SH-SY5Y (cell line): ENCODE data around the gene NQO1.

Source experiments
- GATA2 ChIP-seq: IDR thresholded peaks from 2 replicates; pipeline ENCODE4 v1.6.1; 2011; ENCODE audit warnings: mild to moderate bottlenecking, low read depth, low read length
- GATA3 ChIP-seq: IDR thresholded peaks from 2 replicates; pipeline ENCODE4 v1.6.1; 2011; ENCODE audit warnings: low read depth, mild to moderate bottlenecking, low read length, moderate library complexity

The NQO1 gene

DNA sequence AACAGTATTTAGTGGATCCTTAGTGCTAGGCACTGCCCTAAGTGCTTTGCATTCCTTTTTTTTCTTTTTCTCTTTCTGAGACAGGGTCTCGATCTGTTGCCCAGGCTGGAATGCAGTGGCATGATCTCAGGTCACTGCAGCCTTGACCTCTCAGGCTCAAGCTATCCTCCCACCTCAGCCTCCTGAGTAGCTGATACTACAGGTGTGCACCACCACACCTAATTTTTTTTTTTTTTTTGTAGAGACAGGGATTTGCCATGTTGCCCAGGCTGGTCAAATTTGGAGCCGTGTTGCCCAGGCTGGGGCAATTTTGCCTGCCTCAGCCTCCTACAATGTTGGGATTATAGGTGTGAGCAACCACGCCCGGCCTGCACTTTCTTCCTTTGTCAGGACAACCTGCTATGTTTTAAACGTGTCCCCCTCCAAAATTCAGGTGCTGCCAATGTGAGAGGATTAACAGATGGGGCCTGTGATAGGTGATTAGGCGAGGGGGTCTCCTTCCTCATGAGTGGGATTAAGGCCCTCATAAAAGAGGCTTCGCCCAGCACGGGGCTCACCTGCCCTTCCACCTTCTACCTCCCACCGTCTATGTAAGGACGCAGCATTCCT lies 5.4 kb downstream of the NQO1 start:
- no peak for TF ChIP-seq GATA2
- no peak for TF ChIP-seq GATA3

- TF ChIP-seq GATA3 = no peak
- no peak for TF ChIP-seq GATA2
These were observed 8.1 kb downstream of the NQO1 start for GRCh38 chr16:69718111-69718764.

DNA sequence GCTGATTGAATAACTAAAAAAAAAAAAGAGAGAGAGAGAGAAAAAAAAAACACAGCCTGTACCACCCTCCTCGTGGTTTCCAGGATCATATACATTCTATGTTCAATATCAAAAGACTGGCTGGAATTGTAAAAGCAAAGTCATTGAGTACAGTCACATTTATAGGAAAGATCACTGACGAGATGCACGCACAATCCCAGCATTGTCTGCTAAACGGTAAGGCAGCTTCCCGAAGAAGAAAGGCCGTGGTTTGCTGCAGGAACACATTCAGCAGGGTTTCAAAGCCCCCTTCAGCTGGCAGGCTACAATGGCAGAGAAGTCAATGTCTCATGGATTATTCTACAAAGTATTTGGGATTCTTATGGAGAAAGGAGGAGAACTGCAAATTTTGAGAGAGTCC lies 9.3 kb downstream of the NQO1 start:
- TF ChIP-seq GATA2 = no peak
- no peak for TF ChIP-seq GATA3

- TF ChIP-seq GATA3 (no peak), GATA2 (no peak)
These were observed 13.3 kb downstream of the NQO1 start for GRCh38 chr16:69712914-69713581.

GRCh38 chr16:69712277-69712676 lies 14.1 kb downstream of the NQO1 start:
- no peak for TF ChIP-seq GATA2
- TF ChIP-seq GATA3 = no peak

- TF ChIP-seq GATA3 (no peak), GATA2 (no peak)
These were observed 15.1 kb downstream of the NQO1 start for GRCh38 chr16:69711115-69711740.

DNA sequence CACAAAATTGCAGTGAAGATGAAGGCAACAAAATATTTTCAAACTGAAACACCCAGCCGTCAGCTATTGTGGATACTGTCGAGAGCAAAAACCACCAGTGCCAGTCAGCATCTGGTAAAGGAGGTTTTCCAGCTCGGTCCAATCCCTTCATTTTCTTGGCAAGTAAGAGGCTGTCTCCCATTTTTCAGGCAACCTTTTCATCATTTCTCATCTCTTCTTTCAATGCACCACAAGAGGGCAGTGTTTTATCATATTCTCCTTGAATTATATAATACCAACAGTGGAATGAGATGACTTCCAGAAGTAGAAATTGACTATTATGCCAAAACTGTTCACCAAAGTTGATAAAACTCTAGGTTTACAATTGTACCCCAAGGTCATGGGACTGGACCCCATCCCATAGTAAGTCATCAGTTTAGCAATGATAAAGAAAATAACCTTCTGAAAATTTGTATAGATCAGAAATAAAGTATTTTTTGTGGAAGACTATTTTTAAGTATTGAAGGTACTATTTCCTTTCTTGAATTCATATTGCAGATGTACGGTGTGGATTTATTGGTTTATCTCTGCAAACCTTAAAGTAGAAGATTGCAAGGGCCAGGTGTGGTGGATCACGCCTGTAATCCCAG lies 16.8 kb downstream of the NQO1 start:
- TF ChIP-seq GATA3 = no peak
- no peak for TF ChIP-seq GATA2

- TF ChIP-seq GATA2 (no peak), GATA3 (no peak)
These were observed 18.3 kb downstream of the NQO1 start for GRCh38 chr16:69707920-69708683.

- TF ChIP-seq GATA2 (no peak), GATA3 (no peak)
These were observed 19.4 kb downstream of the NQO1 start for GRCh38 chr16:69706975-69707340.

DNA sequence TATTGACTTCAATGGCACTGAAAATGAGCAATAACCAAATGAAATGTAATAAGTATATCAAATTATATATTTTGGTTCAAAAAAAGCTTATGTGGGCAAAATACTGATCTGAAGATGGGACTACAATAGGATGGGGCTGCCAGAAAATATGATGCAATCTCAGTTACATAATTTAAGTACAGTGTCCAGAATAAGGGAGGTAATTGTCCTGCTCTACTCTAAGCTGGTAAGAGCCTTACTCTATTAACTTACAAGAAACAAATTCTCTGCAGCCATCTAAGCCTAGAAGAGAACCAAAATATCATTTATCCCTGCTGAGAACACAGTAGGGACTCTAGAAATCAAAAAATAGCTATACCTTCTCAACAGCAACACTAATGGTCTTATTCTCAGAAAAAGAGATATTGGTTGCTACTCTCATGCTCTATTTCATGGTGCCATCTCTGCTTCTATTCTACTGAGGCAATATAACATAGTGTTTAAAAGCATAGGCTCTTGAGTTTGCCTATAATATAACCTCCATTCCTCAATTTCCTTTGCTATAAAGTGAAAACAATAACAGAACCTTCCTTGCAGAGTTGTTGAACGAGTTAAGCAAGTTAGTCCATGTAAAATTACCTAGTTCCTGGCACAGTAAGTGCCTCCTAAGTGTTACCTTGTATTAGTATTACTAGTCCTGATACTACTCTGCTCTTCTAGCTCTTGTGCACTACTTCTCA lies 19.9 kb downstream of the NQO1 start:
- no peak for TF ChIP-seq GATA2
- no peak for TF ChIP-seq GATA3

- TF ChIP-seq GATA2 (no peak), GATA3 (no peak)
These were observed 22.7 kb downstream of the NQO1 start for GRCh38 chr16:69703638-69704037.

GRCh38 chr16:69701866-69702265 lies 24.5 kb downstream of the NQO1 start:
- TF ChIP-seq GATA3 = no peak
- no peak for TF ChIP-seq GATA2

- TF ChIP-seq GATA2 = no peak
- no peak for TF ChIP-seq GATA3
These were observed 24.9 kb downstream of the NQO1 start for GRCh38 chr16:69701452-69701851.

GRCh38 chr16:69699915-69700314 lies 26.4 kb downstream of the NQO1 start:
- TF ChIP-seq GATA2 (no peak), GATA3 (no peak)
